Endodermal cell (in vitro differentiated cells): ENCODE data around the gene SRGAP1. TPM values are rescaled to one million over a fixed set of nuclear protein-coding genes. Genes with fewer than 3 reads are reported as not detected.

ENCODE experiments used
- DNase-seq: peaks from one replicate; pipeline ENCODE4 v3.0.0-alpha.2; 2017
- H3K27ac ChIP-seq: 2 replicates; pipeline ENCODE4 v1.5.1; 2013; ENCODE audit warnings: mild to moderate bottlenecking, low read depth, low read length, moderate library complexity
- H3K27me3 ChIP-seq: 2 replicates; pipeline ENCODE4 v1.6.1; 2013; ENCODE audit warnings: mild to moderate bottlenecking, low read length, moderate library complexity; ENCODE audit not compliant: insufficient read depth, control insufficient read depth, poor library complexity, severe bottlenecking
- H3K36me3 ChIP-seq: 2 replicates; pipeline ENCODE4 v1.7.0; 2013; ENCODE audit warnings: mild to moderate bottlenecking, low read length, moderate library complexity; ENCODE audit not compliant: control insufficient read depth, insufficient read depth
- H3K4me1 ChIP-seq: one replicate; pipeline ENCODE4 v1.7.0; 2013; ENCODE audit warnings: low read length; ENCODE audit not compliant: control insufficient read depth, insufficient read depth
- H3K4me3 ChIP-seq: 2 replicates; pipeline ENCODE4 v1.5.1; 2013; ENCODE audit warnings: mild to moderate bottlenecking, low read length, moderate library complexity
- H3K9ac ChIP-seq: 2 replicates; pipeline ENCODE4 v1.6.1; 2013; ENCODE audit warnings: mild to moderate bottlenecking, low read length, moderate library complexity; ENCODE audit not compliant: poor library complexity, severe bottlenecking; ENCODE audit errors: extremely low read depth
- H3K9me3 ChIP-seq: 2 replicates; pipeline ENCODE4 v1.6.1; 2013; ENCODE audit warnings: mild to moderate bottlenecking, low read length, moderate library complexity; ENCODE audit not compliant: control insufficient read depth
- H3K27ac Mint-ChIP-seq: 2 replicates; pipeline ENCODE4 v1.8.0; 2020; ENCODE audit warnings: mixed read lengths
- H3K27me3 Mint-ChIP-seq: 2 replicates; pipeline ENCODE4 v1.8.0; 2021; ENCODE audit warnings: mild to moderate bottlenecking, mixed read lengths; ENCODE audit not compliant: insufficient read depth
- H3K36me3 Mint-ChIP-seq: 2 replicates; pipeline ENCODE4 v1.8.0; 2020; ENCODE audit warnings: low read depth, mixed read lengths
- H3K4me1 Mint-ChIP-seq: 2 replicates; pipeline ENCODE4 v1.8.0; 2020; ENCODE audit warnings: mixed read lengths
- H3K4me3 Mint-ChIP-seq: 2 replicates; pipeline ENCODE4 v1.8.0; 2020; ENCODE audit warnings: mild to moderate bottlenecking, moderate library complexity, mixed read lengths
- H3K9me3 Mint-ChIP-seq: 2 replicates; pipeline ENCODE4 v1.8.0; 2020; ENCODE audit warnings: mild to moderate bottlenecking, mixed read lengths
- CTCF ChIP-seq: fragments of 200-600 bp; sonication (generic); conservative IDR thresholded peaks from 2 replicates; pipeline ENCODE4 v1.5.0; 2021; ENCODE audit warnings: antibody characterized with exemption, mild to moderate bottlenecking
- WGBS, 2 experiments: methylation state at CpG; one replicate each; pipeline versions ENCODE4 v1.1.5 to v1.1.7; 2013; ENCODE audit warnings: missing lambda C conversion rate in 2 of 2, mixed read lengths in 1 of 2; ENCODE audit not compliant: insufficient coverage in 1 of 2, insufficient read length in 1 of 2; 5-methylcytosine and 5-hydroxymethylcytosine counted together
- total RNA-seq, 2 donors: library from RNA; stranded (reverse); fragmentation: NEBNext Ultra II Directional in 1 of 2; extraction: Animal tissue kit (Norgen Biotek cat#: 25700) in 1 of 2; gene quantifications; 2 replicates in 1 of 2; 3 replicates in 1 of 2; pipeline ENCODE4 v1.2.1, GENCODE V29; 2021

The SRGAP1 gene
- total RNA-seq, 2 donors from 2014 or later, result 10.6 to 13.4 TPM

- no peaks in the 10 kb centered on the region for H3K27me3 ChIP-seq
- Mint-ChIP-seq H3K27ac (no peak overlapping the region), H3K27me3 (peaks cover 6% of the 10 kb centered on the region), H3K4me1 (no peaks in the 10 kb centered on the region), H3K4me3 (no peak overlapping the region), H3K36me3 (no peaks in the 10 kb centered on the region), H3K9me3 (peaks cover 16% of the 10 kb centered on the region)
- TF ChIP-seq CTCF, result no peak
- peaks cover 24% of the 10 kb centered on the region for H3K9me3 ChIP-seq
- H3K9ac ChIP-seq, result no peak overlapping the region
- H3K36me3 ChIP-seq, result no peaks in the 10 kb centered on the region
- no peak overlapping the region for H3K27ac ChIP-seq
- 93 to 100% methylated on average over 6 of the region's 6 CpGs for WGBS, 2 experiments
- H3K4me3 ChIP-seq, result no peak overlapping the region
- no peak for DNase-seq
- H3K4me1 ChIP-seq, result no peaks in the 10 kb centered on the region
These were observed 22.1 kb upstream of the SRGAP1 start for GRCh38 chr12:63822352-63822751.

GRCh38 chr12:63823040-63823439 lies 21.5 kb upstream of the SRGAP1 start:
- Histone ChIP-seq H3K27ac (no peak overlapping the region), H3K27me3 (no peaks in the 10 kb centered on the region), H3K9me3 (peaks cover 19% of the 10 kb centered on the region), H3K36me3 (no peaks in the 10 kb centered on the region), H3K4me1 (no peaks in the 10 kb centered on the region), H3K9ac (no peak overlapping the region), H3K4me3 (no peak overlapping the region)
- 91% methylated on average over 6 of the region's 6 CpGs for WGBS, 2 experiments
- no peak overlapping the region for H3K4me3 Mint-ChIP-seq
- no peak overlapping the region for H3K27ac Mint-ChIP-seq
- DNase-seq, result no peak
- H3K9me3 Mint-ChIP-seq, result peaks cover 16% of the 10 kb centered on the region
- peaks cover 6% of the 10 kb centered on the region for H3K27me3 Mint-ChIP-seq
- H3K36me3 Mint-ChIP-seq, result no peaks in the 10 kb centered on the region
- TF ChIP-seq CTCF, result no peak
- no peaks in the 10 kb centered on the region for H3K4me1 Mint-ChIP-seq

GRCh38 chr12:63826006-63826585 lies 18.4 kb upstream of the SRGAP1 start:
- no peaks in the 10 kb centered on the region for H3K4me1 Mint-ChIP-seq
- no peak for DNase-seq
- H3K36me3 Mint-ChIP-seq, result no peaks in the 10 kb centered on the region
- no peaks in the 10 kb centered on the region for H3K4me1 ChIP-seq
- H3K27me3 Mint-ChIP-seq, result peaks cover 10% of the 10 kb centered on the region
- peaks cover 23% of the 10 kb centered on the region for H3K9me3 Mint-ChIP-seq
- H3K27ac Mint-ChIP-seq, result no peak overlapping the region
- peak; percentile 85 for TF ChIP-seq CTCF
- no peaks in the 10 kb centered on the region for H3K27me3 ChIP-seq
- H3K9ac ChIP-seq, result no peak overlapping the region
- no peak overlapping the region for H3K27ac ChIP-seq
- WGBS, 2 experiments, result 38 to 40% methylated on average over 3 to 4 of the region's 4 CpGs
- H3K36me3 ChIP-seq, result no peaks in the 10 kb centered on the region
- H3K4me3 Mint-ChIP-seq, result no peak overlapping the region
- H3K4me3 ChIP-seq, result no peak overlapping the region
- H3K9me3 ChIP-seq, result peaks cover 16% of the 10 kb centered on the region
